Karpas-422 (cell line): ENCODE data around the gene AP3S2. TPM values are rescaled to one million over a fixed set of nuclear protein-coding genes. Genes with fewer than 3 reads are reported as not detected.

Experiments used
- DNase-seq: peaks from one replicate; pipeline ENCODE4 v3.0.0-alpha.2; 2015
- H2AFZ ChIP-seq: fragments of 200-600 bp; sonication (generic); 2 replicates; pipeline ENCODE4 v1.6.1; 2014; ENCODE audit warnings: antibody characterized with exemption, low read length, mixed read lengths
- H3K27ac ChIP-seq: fragments of 200-600 bp; sonication (generic); 2 replicates; pipeline ENCODE4 v1.5.1; 2014; ENCODE audit warnings: mild to moderate bottlenecking, low read length, moderate library complexity
- H3K27me3 ChIP-seq: fragments of 200-600 bp; sonication (generic); 2 replicates; pipeline ENCODE4 v1.6.1; 2014; ENCODE audit warnings: low read length, mixed read lengths
- H3K36me3 ChIP-seq: fragments of 200-600 bp; sonication (generic); 2 replicates; pipeline ENCODE4 v1.6.1; 2014; ENCODE audit warnings: low read length, mixed read lengths; ENCODE audit not compliant: insufficient read depth
- H3K4me1 ChIP-seq: fragments of 200-600 bp; sonication (generic); 2 replicates; pipeline ENCODE4 v1.6.1; 2014; ENCODE audit warnings: mild to moderate bottlenecking, low read length, mixed read lengths
- H3K4me2 ChIP-seq: fragments of 200-600 bp; sonication (generic); 2 replicates; pipeline ENCODE4 v1.6.1; 2014; ENCODE audit warnings: low read length, low read depth, mild to moderate bottlenecking; ENCODE audit not compliant: poor library complexity, severe bottlenecking
- H3K4me3 ChIP-seq: fragments of 200-600 bp; sonication (generic); 2 replicates; pipeline ENCODE4 v1.5.1; 2014; ENCODE audit warnings: mild to moderate bottlenecking, antibody characterized with exemption, low read length, mixed read lengths
- H3K79me2 ChIP-seq: fragments of 200-600 bp; sonication (generic); 2 replicates; pipeline ENCODE4 v1.6.1; 2014; ENCODE audit warnings: mild to moderate bottlenecking, low read length, mixed read lengths
- H3K9ac ChIP-seq: fragments of 200-600 bp; sonication (generic); 2 replicates; pipeline ENCODE4 v1.6.0; 2014; ENCODE audit warnings: low read length
- H3K9me2 ChIP-seq: fragments of 200-600 bp; sonication (generic), shearing (Covaris generic); replicated peaks from 2 replicates; pipeline ENCODE4 v1.6.0; 2014; ENCODE audit warnings: mild to moderate bottlenecking, low read length, moderate library complexity; ENCODE audit not compliant: insufficient read depth
- H3K9me3 ChIP-seq: fragments of 300-700, 200-600 bp; sonication (generic); 2 replicates; pipeline ENCODE4 v1.6.1; 2014; ENCODE audit warnings: low read length, mixed read lengths
- H4K20me1 ChIP-seq: fragments of 200-600 bp; sonication (generic); 2 replicates; pipeline ENCODE4 v1.6.1; 2014; ENCODE audit warnings: mild to moderate bottlenecking, antibody characterized with exemption, low read length, low read depth; ENCODE audit not compliant: insufficient read depth
- total RNA-seq: library from RNA; depleted of rRNA; stranded (reverse); fragments of >200 nt; shearing (Covaris generic); gene quantifications from 2 replicates; pipeline ENCODE4 v1.2.3, GENCODE V29; 2014; ENCODE audit warnings: low replicate concordance

AP3S2 gene
- total RNA-seq, 1 experiment from 2014 or later, result 29.3 TPM

DNA sequence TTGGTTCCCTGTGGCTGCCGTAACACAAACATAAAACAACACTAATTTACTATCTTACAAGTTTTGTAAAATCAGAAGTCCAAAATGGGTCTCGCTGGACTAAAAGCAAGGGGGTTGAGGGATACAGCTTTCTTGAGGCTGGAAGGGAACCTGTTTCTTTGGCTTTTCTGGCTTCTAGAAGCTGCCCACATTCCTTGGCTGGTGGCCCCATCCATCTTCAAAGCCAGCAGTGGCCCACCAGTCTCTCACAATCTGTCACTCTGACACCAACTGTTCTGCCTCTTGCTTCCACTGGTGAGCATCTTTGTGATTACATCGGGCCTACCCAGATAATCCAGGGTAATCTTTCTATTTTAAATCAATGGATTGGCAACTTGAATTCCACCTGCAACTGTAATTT is 78.0 kb downstream of the AP3S2 start:
- Histone ChIP-seq H2AFZ (no peak overlapping the region), H3K4me1 (no peaks in the 10 kb centered on the region), H3K4me2 (no peak overlapping the region), H3K4me3 (no peak overlapping the region), H3K79me2 (no peaks in the 10 kb centered on the region), H3K27ac (no peak overlapping the region), H3K9me3 (no peaks in the 10 kb centered on the region; the same call in 1 of the 2 replicates), H3K36me3 (no peaks in the 10 kb centered on the region), H4K20me1 (no peaks in the 10 kb centered on the region), H3K9ac (no peak overlapping the region), H3K27me3 (no peaks in the 10 kb centered on the region), H3K9me2 (no peaks in the 10 kb centered on the region)
- DNase-seq, result no peak

DNA sequence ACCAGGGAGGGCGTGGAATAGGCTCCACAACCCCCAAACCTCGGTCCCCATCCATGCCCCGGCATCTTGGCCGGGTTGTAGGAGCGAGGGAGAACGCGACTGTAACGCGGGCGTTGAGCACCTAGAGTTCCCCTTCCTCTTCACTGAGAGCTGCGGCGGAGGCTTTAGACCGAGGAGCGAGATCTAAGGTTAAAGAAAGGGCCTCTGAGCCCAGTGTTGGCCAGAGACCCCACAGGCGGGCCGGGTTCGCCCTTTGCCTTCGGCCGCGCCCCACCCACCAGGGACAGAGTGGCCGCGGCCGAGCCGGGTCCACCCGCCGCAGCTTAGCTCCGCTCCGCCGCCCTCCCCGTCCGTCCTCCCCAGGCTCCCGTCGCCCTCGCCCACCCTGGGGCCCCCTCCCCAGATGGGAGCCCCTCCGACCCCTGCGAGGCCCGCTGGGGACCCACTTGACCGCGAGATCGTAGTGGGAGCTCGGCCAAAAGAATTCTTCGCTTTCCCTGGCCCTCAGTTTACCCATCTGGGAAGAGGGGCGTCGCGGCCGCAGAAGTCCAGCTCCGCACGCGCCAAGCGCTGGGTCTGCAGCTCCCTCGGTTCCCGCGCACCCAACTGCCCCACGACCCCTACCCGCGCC is 79.6 kb downstream of the AP3S2 start:
- H4K20me1 ChIP-seq, result no peaks in the 10 kb centered on the region
- H3K36me3 ChIP-seq, result no peaks in the 10 kb centered on the region
- H3K4me3 ChIP-seq, result no peak overlapping the region
- no peaks in the 10 kb centered on the region for H3K27me3 ChIP-seq
- no peak for DNase-seq
- no peaks in the 10 kb centered on the region; the same call in 1 of the 2 replicates for H3K9me3 ChIP-seq
- H3K9me2 ChIP-seq, result no peaks in the 10 kb centered on the region
- H2AFZ ChIP-seq, result no peak overlapping the region
- no peaks in the 10 kb centered on the region for H3K79me2 ChIP-seq
- no peak overlapping the region for H3K27ac ChIP-seq
- no peak overlapping the region for H3K4me2 ChIP-seq
- H3K4me1 ChIP-seq, result no peaks in the 10 kb centered on the region
- H3K9ac ChIP-seq, result no peak overlapping the region

GRCh38 chr15:89813381-89814111 is 80.2 kb downstream of the AP3S2 start:
- Histone ChIP-seq H3K4me3 (no peak overlapping the region), H4K20me1 (no peaks in the 10 kb centered on the region), H3K9me3 (no peaks in the 10 kb centered on the region; the same call in 1 of the 2 replicates), H3K79me2 (no peaks in the 10 kb centered on the region), H3K9ac (no peak overlapping the region), H2AFZ (no peak overlapping the region), H3K36me3 (no peaks in the 10 kb centered on the region), H3K27me3 (no peaks in the 10 kb centered on the region), H3K4me1 (no peaks in the 10 kb centered on the region), H3K27ac (no peak overlapping the region), H3K4me2 (no peak overlapping the region), H3K9me2 (no peaks in the 10 kb centered on the region)
- DNase-seq, result no peak

DNA sequence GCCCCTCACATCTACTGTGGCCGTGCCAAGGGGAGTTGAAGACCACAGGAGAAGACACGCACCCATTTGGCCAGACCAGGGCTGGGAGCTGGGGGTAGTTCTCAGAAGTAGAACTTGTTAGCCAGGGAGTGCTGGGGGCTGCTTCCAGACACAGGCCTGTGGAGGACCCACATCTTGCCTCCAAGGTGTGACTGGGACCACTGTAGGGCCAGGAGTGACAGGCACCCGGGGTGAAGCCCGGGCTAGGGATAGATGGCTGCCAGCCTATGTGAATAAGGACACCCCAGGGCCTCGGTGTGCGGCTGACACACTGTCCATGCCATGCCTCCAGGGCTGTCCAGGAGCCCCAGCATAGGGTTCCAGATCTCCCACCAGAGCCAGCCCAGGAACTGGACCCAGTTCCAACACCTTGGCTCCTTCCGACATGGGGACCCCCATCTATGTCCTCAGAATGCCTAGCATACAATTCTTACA is 80.9 kb downstream of the AP3S2 start:
- Histone ChIP-seq H3K4me3 (no peak overlapping the region), H3K4me1 (no peaks in the 10 kb centered on the region), H3K79me2 (no peaks in the 10 kb centered on the region), H4K20me1 (no peaks in the 10 kb centered on the region), H3K9me3 (no peaks in the 10 kb centered on the region; the same call in 1 of the 2 replicates), H3K36me3 (no peaks in the 10 kb centered on the region), H3K27ac (no peak overlapping the region), H3K9me2 (no peaks in the 10 kb centered on the region), H3K27me3 (no peaks in the 10 kb centered on the region), H2AFZ (no peak overlapping the region), H3K9ac (no peak overlapping the region), H3K4me2 (no peak overlapping the region)
- no peak for DNase-seq

GRCh38 chr15:89812011-89812846 is 81.6 kb downstream of the AP3S2 start:
- no peak overlapping the region for H3K4me3 ChIP-seq
- no peaks in the 10 kb centered on the region for H3K9me2 ChIP-seq
- H3K4me1 ChIP-seq, result no peaks in the 10 kb centered on the region
- H3K4me2 ChIP-seq, result no peak overlapping the region
- H2AFZ ChIP-seq, result no peak overlapping the region
- H3K79me2 ChIP-seq, result no peaks in the 10 kb centered on the region
- DNase-seq, result no peak
- no peaks in the 10 kb centered on the region for H4K20me1 ChIP-seq
- H3K27ac ChIP-seq, result no peak overlapping the region
- H3K27me3 ChIP-seq, result no peaks in the 10 kb centered on the region
- no peaks in the 10 kb centered on the region for H3K36me3 ChIP-seq
- no peaks in the 10 kb centered on the region; the same call in 1 of the 2 replicates for H3K9me3 ChIP-seq
- H3K9ac ChIP-seq, result no peak overlapping the region

GRCh38 chr15:89810837-89811236 is 83.0 kb downstream of the AP3S2 start:
- DNase-seq, result no peak
- Histone ChIP-seq H3K9me2 (no peaks in the 10 kb centered on the region), H3K27me3 (no peaks in the 10 kb centered on the region), H3K79me2 (no peaks in the 10 kb centered on the region), H3K4me1 (no peaks in the 10 kb centered on the region), H3K36me3 (no peaks in the 10 kb centered on the region), H2AFZ (no peak overlapping the region), H3K4me3 (no peak overlapping the region), H4K20me1 (no peaks in the 10 kb centered on the region), H3K9me3 (no peaks in the 10 kb centered on the region; the same call in 1 of the 2 replicates), H3K9ac (no peak overlapping the region), H3K27ac (no peak overlapping the region), H3K4me2 (no peak overlapping the region)

GRCh38 chr15:89809787-89810148 is 84.0 kb downstream of the AP3S2 start:
- H3K36me3 ChIP-seq, result no peaks in the 10 kb centered on the region
- H3K9me2 ChIP-seq, result no peaks in the 10 kb centered on the region
- no peak overlapping the region for H3K4me3 ChIP-seq
- DNase-seq, result no peak
- H2AFZ ChIP-seq, result no peak overlapping the region
- no peaks in the 10 kb centered on the region for H3K9me3 ChIP-seq
- H3K4me2 ChIP-seq, result no peak overlapping the region
- H3K27me3 ChIP-seq, result no peaks in the 10 kb centered on the region
- H3K4me1 ChIP-seq, result no peaks in the 10 kb centered on the region
- no peaks in the 10 kb centered on the region for H4K20me1 ChIP-seq
- no peak overlapping the region for H3K27ac ChIP-seq
- H3K79me2 ChIP-seq, result no peaks in the 10 kb centered on the region
- H3K9ac ChIP-seq, result no peak overlapping the region
